Gastroesophageal sphincter (tissue), 3 donors: ENCODE data around the gene DLK2.
"Not testable (repeated sequence)": the region's sequence is repeated elsewhere in the genome, so short reads cannot be mapped to it uniquely, and the experiment has no call there.

Experiments used
- EP300 ChIP-seq: sonication (generic); formaldehyde crosslinking; IDR thresholded peaks from one replicate; pipeline ENCODE4 v1.6.1; 2017; ENCODE audit warnings: antibody characterized with exemption, mild to moderate bottlenecking
- POLR2AphosphoS5 ChIP-seq: sonication (generic); formaldehyde crosslinking; IDR thresholded peaks from one replicate; pipeline ENCODE4 v1.6.1; 2017; ENCODE audit warnings: antibody characterized with exemption
- TF ChIP-seq, protein P1 (sequence below), 4 experiments: fragments of 200-600 bp in 2 of 4; fragments of 450-650 bp in 2 of 4; sonication (generic) in 1 of 4; IDR thresholded peaks; one replicate each; pipeline ENCODE4 v1.5.1; 2017 to 2019; ENCODE audit warnings: antibody characterized with exemption in 4 of 4, mild to moderate bottlenecking in 2 of 4, moderate library complexity in 2 of 4

DNA sequence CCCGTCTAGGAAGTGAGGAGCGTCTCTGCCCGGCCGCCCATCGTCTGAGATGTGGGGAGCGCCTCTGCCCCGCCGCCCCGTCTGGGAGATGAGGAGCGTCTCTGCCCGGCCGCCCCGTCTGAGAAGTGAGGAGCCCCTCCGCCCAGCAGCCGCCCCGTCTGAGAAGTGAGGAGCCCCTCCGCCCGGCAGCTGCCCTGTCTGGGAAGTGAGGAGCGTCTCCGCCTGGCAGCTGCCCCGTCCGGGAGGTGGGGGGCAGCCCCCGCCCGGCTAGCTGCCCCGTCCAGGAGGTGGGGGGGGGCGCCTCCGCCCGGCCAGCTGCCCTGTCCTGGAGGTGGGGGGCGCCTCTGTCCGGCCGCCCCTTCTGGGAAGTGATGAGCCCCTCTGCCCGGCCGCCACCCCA is 30.3 kb downstream of the DLK2 start:
- TF ChIP-seq, protein P1, sequence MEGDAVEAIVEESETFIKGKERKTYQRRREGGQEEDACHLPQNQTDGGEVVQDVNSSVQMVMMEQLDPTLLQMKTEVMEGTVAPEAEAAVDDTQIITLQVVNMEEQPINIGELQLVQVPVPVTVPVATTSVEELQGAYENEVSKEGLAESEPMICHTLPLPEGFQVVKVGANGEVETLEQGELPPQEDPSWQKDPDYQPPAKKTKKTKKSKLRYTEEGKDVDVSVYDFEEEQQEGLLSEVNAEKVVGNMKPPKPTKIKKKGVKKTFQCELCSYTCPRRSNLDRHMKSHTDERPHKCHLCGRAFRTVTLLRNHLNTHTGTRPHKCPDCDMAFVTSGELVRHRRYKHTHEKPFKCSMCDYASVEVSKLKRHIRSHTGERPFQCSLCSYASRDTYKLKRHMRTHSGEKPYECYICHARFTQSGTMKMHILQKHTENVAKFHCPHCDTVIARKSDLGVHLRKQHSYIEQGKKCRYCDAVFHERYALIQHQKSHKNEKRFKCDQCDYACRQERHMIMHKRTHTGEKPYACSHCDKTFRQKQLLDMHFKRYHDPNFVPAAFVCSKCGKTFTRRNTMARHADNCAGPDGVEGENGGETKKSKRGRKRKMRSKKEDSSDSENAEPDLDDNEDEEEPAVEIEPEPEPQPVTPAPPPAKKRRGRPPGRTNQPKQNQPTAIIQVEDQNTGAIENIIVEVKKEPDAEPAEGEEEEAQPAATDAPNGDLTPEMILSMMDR (IDR thresholded peaks at IDR 0.05) = not testable (repeated sequence)
- TF ChIP-seq EP300, POLR2AphosphoS5: not testable (repeated sequence)
